Adipose tissue (tissue), 3 donors: ENCODE data around the gene GNL1. TPM values are rescaled to one million over a fixed set of nuclear protein-coding genes. Genes with fewer than 3 reads are reported as not detected.
A peak's percentile ranks its signal among the peaks of the same experiment; 100 is the strongest.
"Not testable (repeated sequence)": the region's sequence is repeated elsewhere in the genome, so short reads cannot be mapped to it uniquely, and the experiment has no call there.

Source experiments
- H3K27ac ChIP-seq: one replicate; pipeline ENCODE4 v1.5.1; 2013; ENCODE audit warnings: low read depth, low read length
- WGBS, 3 donors: extraction: QIAGEN DNeasy Blood & Tissue Kit; methylation state at CpG; one replicate each; pipeline ENCODE4 v1.1.7; 2013; 5-methylcytosine and 5-hydroxymethylcytosine counted together
- polyA plus RNA-seq, 3 donors: library from polyadenylated mRNA; stranded (reverse); fragments of 200-250 nt; gene quantifications; one replicate each; pipeline ENCODE4 v1.2.3, GENCODE V29; 2013
- donor health status: healthy with polysubstance abuse.
- donor health status: Bipolar disorder and iron deficiency.
- donor health status: healthy.

The GNL1 gene
- 10 to 100 TPM; 38.2 to 84.1 (median 47.2) TPM for polyA plus RNA-seq

GRCh38 chr6:30556066-30556905, at the start of gene GNL1:
Gene GNL1, minus strand, starts transcription at chr6:30556489. Its CDS starts 286 bp downstream, at chr6:30556203.
- H3K27ac ChIP-seq = peak within 1 kb of the TSS; percentile 96
- 0 to 1% (median 1%) methylated on average over 58 to 71 of the region's 71 CpGs for WGBS, 3 donors

GRCh38 chr6:30603961-30604360, 47.7 kb upstream of the GNL1 start:
- no peak overlapping the region for H3K27ac ChIP-seq
- WGBS, 3 donors = 91 to 95% (median 94%) methylated on average over 13 of the region's 13 CpGs

- no peak overlapping the region for H3K27ac ChIP-seq
- 90 to 92% (median 92%) methylated on average over 33 to 39 of the region's 39 CpGs for WGBS, 3 donors
Observed at GRCh38 chr6:30601815-30602641, 45.7 kb upstream of the GNL1 start.

- WGBS, 3 donors = 47 to 68% (median 48%) methylated on average over 6 of the region's 6 CpGs
- H3K27ac ChIP-seq = no peak overlapping the region
Observed at GRCh38 chr6:30601436-30601814, 45.1 kb upstream of the GNL1 start.

- H3K27ac ChIP-seq = no peak overlapping the region
- 72 to 81% (median 78%) methylated on average over 10 of the region's 10 CpGs for WGBS, 3 donors
Observed at GRCh38 chr6:30600451-30600961, 44.2 kb upstream of the GNL1 start.

GRCh38 chr6:30599625-30600324, 43.5 kb upstream of the GNL1 start:
- 74 to 78% (median 77%) methylated on average over 13 of the region's 13 CpGs for WGBS, 3 donors
- no peak overlapping the region for H3K27ac ChIP-seq

GRCh38 chr6:30598912-30599624, 42.8 kb upstream of the GNL1 start:
- 68 to 76% (median 75%) methylated on average over 12 of the region's 12 CpGs for WGBS, 3 donors
- H3K27ac ChIP-seq = no peak overlapping the region

GRCh38 chr6:30597315-30598144, 41.2 kb upstream of the GNL1 start:
- not testable (repeated sequence) for H3K27ac ChIP-seq
- 64 to 79% (median 78%) methylated on average over 10 to 15 of the region's 15 CpGs for WGBS, 3 donors

GRCh38 chr6:30592287-30592686, 36.0 kb upstream of the GNL1 start:
- H3K27ac ChIP-seq = no peak overlapping the region
- 95 to 100% (median 97%) methylated on average over 1 of the region's 1 CpG for WGBS, 3 donors

- no peak overlapping the region for H3K27ac ChIP-seq
- WGBS, 3 donors = 41 to 57% (median 55%) methylated on average over 1 of the region's 1 CpG
Observed at GRCh38 chr6:30591008-30591407, 34.7 kb upstream of the GNL1 start.

GRCh38 chr6:30590509-30590908, 34.2 kb upstream of the GNL1 start:
- WGBS, 3 donors = 73 to 79% (median 77%) methylated on average over 8 of the region's 8 CpGs
- H3K27ac ChIP-seq = no peak overlapping the region

- 89 to 94% (median 94%) methylated on average over 15 of the region's 15 CpGs for whole genome bisulfite sequencing, 3 donors
- no peak overlapping the region for H3K27ac ChIP-seq
Observed at GRCh38 chr6:30589754-30590358, 33.6 kb upstream of the GNL1 start.

GRCh38 chr6:30583921-30584320, 27.6 kb upstream of the GNL1 start:
- WGBS, 3 donors = 81 to 94% (median 94%) methylated on average over 3 to 5 of the region's 5 CpGs
- no peak overlapping the region for H3K27ac ChIP-seq

- WGBS, 3 donors = 89 to 98% (median 93%) methylated on average over 8 of the region's 8 CpGs
- no peak overlapping the region for H3K27ac ChIP-seq
Observed at GRCh38 chr6:30578051-30578450, 21.8 kb upstream of the GNL1 start.

GRCh38 chr6:30573113-30573512, 16.8 kb upstream of the GNL1 start:
- no peak overlapping the region for H3K27ac ChIP-seq
- 33 to 75% (median 66%) methylated on average over 4 of the region's 4 CpGs for WGBS, 3 donors

GRCh38 chr6:30572148-30572547, 15.9 kb upstream of the GNL1 start:
- no peak overlapping the region for H3K27ac ChIP-seq

GRCh38 chr6:30571762-30572082, 15.4 kb upstream of the GNL1 start:
- 0 to 3% (median 1%) methylated on average over 8 of the region's 8 CpGs for WGBS, 3 donors
- H3K27ac ChIP-seq = no peak overlapping the region
